ENCODE measurements around the gene POTEB2.
"Not testable (repeated sequence)": the region's sequence is repeated elsewhere in the genome, so short reads cannot be mapped to it uniquely, and the experiment has no call there.

Gene POTEB2

DNA sequence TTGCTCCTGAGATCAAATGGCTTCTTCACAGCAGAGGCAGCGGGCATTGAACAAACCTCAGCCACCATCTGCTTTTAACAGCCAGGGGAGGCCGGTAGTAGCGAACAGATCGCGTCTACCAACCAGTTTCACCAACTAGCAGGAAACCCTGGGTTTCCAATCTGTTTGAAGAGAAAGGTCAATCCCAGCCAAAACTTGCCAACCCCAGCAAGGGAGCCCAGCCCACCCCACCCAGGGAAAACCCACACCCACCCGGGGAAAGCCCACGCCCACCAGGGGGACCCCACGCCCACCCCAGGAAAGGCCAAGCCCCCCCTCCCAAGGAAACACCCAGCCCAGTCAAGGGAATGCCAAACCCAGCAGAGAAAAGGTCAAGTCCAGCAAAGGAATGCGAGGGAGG, at the start of gene POTEB2:
POTEB2 (minus strand) TSS at position 101 of the 400 bp plus-strand sequence; CDS start at position 68, 33 bp downstream.
- not testable (repeated sequence) for DNase-seq

DNA sequence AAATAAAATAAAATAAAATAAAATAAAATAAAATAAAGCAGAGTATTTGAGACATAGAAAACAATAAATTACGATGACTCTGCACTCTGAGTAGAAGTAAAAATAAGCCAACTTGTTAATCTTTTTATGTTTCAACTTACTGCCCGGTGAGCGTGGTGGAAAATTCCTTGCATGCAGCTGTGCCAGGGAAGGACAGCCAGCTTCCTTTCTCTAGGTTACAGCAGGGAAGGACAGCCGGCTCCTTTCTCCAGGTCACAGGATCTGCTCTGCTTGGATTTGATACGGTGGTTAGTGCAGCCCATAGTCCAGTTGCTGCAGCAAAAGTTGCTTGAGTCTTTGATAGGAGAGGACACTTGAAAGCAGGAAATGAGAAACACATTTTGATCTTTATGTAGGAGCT, 13.8 kb upstream of the POTEB2 start:
- not testable (repeated sequence) for DNase-seq

DNA sequence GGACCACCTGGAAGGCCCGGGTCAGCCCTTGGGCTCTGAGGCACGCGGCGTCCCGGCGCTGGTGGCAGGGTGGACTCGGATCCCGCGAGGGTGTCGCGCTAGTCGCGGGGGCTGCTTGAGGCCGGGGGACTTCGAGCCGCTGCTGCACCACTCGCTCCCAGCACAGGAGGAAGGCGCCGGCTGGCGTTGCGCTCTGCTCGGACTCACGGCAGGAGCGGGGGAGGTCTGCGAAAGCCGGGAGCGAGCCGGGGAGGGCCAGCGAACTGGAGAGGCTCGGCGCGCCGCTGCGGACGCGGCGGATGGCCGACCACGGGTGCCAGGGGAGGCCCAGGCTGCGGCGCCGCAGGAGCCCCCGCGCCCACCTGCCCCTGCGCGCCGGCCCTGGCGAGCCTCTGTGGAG, 12.3 kb upstream of the POTEB2 start:
- DNase-seq, result not testable (repeated sequence)

DNA sequence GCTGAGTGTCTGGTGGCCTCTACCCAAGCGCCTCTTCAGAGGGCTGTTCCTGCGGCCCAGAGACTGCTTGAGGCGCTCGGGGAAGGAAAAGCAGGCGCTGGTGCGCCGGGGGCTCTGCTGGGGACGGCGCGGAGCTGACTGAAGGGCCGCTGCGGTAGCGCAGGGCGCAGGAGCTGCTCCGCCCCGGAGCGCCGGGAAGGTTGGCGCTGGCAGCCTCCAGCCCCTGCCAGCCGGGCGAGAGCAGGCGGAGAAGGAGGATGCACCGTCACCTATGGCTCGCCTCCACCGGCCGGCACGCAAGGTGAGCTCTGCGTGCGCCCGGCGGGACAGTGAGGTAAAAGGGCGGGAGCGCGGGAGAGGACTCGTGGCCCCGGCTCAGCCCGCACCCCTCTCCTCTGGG, 11.7 kb upstream of the POTEB2 start:
- DNase-seq, result not testable (repeated sequence)

Data from SHP77 treated with DMSO at 0.1 percent for 48 hours (cell line).